Activated T-cell treated with anti-CD3 and anti-CD28 coated beads for 1 hour (primary cell): Measurements from ENCODE around the gene CUEDC1.
"Not testable (repeated sequence)": the region's sequence is repeated elsewhere in the genome, so short reads cannot be mapped to it uniquely, and the experiment has no call there.

Experiments used
- DNase-seq: peaks from one replicate; pipeline ENCODE4 v3.0.0-alpha.2; 2020; ENCODE audit warnings: low read depth

The CUEDC1 gene

GRCh38 chr17:57985675-57985974 lies 30.4 kb upstream of the CUEDC1 start:
- DNase-seq = no peak

DNA sequence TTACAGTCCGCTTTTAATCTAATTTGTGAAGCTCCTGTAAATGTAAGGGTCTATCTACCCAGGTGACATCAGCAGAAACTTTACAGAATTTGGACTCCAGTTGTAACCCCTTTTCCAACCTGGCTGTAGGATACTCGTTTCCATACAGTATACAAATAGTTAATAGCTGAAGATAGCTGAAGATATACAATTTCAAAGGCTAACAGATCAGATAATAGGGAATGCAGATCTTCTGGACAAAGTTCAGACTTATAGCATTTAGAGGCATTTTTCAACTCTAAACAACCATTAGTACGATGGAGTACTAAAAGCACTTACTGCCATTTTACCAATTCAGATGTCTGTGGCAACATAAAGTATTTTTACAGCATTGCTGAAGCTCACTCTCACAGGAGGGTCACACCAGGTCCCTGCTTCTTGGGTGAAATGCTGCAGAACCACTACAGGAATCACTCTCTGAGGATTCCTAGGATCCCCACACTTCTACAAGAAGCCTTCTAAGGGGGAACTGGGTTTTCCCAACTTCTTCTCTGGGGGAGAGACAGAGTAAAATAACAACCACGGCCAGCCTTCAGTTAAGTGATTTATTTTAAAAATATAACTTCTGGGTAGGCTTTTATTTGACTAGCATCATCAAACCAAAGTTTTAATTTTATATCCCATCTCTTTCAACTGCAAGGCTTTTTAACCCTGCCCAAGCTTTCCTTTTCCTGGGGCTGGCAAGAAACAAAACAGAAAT lies 29.9 kb upstream of the CUEDC1 start:
- DNase-seq = no peak

DNA sequence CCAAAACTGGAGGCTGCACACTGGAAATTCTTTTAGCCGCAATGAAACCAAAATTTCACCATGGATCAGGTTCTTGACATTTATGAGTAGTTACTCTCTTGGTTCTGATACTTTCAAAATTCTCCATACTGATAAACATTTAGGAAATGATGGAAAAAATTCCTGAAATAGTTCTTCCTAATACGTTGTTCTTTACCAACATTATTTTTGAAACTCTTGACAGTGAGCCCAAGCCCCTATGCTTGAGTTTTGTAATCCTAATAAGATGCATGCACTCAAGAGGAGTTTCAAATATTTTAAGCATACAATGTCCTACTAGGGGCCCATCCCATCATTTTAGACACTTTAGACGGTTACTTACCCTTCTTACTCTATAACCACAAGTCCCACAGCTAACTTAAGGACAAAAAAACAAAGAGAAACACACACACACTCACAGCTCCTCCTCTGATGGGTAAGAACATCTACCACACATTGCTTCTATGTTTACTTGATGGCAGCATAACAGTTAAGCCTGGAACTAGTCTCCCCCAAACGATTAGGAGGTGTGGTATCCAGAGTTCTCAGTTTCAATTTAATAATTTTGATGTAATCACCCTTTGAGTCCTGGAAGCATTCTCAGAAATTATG lies 29.2 kb upstream of the CUEDC1 start:
- DNase-seq = no peak

DNA sequence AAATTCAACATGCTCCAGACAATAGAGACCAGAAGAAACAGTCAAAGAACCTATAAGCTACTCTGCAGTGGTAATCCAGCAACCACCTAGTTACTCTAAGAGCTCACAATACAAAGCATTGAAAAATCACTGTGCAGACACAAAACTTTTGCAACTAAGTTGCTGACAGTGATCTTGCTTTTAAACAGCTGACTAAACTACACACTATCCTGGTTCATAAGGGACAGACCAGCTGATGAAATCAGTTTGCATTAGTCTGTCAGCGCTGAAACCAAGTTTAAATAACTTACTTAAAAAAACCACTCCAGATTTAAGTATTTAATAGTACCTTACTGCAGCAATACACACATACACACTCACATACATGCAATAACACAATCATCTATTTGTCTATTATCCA lies 28.2 kb upstream of the CUEDC1 start:
- DNase-seq = no peak

GRCh38 chr17:57982452-57983170 lies 27.4 kb upstream of the CUEDC1 start:
- DNase-seq = no peak

DNA sequence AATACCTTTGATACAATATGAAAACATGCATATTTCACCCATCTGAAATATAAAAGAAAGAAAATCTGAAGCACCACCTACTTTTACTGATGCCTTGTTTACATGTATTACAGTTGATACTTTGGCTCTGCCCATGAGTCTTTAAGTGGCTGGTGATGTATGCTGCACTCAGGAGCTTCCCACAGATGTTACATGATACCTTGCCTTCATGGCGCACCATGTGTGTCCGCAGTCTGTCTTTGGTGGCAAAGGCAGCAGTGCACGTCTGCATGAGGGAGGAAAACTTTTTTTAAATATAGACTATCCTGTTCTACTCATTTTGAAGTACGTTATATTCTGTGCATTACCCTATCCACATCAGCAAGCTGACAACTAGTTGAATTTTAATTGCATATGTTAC lies 25.3 kb upstream of the CUEDC1 start:
- DNase-seq = no peak

DNA sequence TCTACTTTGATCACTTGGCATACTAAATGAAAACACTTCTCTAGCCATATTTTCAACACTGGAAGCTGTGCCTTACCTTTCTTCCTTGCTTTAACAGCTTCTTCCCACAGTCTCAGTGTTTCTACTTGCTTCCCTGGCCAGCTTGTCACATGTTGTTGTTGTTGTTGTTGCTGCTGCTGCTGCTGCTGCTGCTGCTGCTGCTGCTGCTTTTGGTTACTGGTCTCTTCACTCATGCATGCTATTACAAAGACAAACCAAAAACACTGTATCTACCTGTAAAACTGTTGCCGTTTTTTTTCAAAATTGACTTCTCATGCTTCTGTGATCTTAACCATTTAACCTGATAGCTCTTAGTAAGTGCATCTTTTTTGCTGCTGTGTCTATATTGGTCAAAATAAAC lies 23.9 kb upstream of the CUEDC1 start:
- no peak for DNase-seq

DNA sequence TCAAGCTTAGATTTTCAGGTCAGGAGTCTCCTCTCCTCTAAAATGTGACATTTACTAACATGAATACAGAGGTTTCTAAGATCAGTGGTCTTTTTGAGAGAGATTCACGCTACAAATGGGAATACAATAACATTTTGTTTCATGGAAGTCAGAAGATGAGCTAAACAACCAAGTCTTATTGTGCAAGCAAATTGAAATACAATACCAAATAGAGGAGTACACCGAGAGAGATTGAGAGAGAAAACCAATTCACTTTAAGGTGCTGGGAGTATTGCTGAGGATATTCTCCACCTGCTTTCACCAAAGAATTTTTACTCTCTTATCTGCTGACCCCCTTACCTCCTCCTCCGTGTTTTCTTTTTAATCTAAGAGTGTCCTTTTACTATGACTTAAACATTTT lies 21.4 kb upstream of the CUEDC1 start:
- no peak for DNase-seq

DNA sequence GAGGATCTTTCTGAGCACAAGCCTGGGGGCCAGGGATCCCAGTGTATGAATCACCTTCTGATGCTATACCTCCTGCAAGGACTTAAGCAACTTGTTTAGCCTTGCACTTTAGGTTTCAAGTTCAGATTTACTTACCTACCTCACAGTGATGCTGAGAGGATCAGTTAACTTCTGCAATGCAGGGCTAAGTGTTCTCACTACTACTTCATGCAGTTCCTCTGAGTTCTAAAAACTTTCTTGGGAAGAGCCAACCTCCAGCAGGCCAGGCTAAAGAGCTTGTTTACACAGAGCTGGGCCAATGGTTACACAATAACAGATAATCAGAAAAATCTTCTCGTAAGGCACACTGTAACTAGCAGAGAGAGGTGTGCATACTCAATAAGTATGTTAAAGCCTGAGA lies 19.8 kb upstream of the CUEDC1 start:
- no peak for DNase-seq

GRCh38 chr17:57974053-57974824 lies 19.0 kb upstream of the CUEDC1 start:
- not testable (repeated sequence) for DNase-seq

DNA sequence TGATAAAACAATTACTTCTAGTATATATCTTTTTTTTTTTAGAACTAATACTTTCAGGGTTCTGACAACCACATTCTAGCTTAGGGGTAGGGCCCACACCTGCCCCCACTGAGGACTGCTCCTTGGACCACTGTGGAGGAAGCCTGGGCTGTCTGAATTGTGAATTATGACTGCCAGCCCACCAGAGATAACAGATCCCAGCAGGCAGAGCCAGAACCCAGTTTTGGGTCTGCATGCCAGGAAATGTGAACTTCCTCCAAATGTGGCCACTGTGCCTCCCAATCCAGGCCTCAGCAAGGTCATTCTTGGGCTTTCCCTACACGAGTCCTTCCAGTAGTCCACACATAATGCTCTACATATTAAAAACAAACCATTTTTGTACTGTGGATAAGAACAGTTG lies 16.9 kb upstream of the CUEDC1 start:
- DNase-seq = no peak

DNA sequence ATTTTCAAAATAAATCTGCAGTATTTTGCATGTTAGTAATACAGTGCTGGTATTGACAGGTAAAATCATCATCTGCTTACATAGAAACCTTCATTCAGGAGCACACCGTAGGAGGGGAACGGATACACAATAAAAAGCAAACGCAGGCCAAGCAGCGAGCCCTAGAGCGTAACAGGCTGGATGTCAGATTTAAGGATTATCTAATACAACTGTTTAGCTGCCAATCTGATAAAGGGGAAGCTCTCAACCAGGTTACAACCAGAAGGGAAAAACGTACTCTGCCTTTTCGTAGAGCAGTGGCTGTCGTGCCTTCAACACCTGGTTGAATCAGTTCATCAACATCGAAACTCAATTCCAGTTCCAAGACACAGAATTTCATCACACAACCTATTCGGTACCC lies 16.4 kb upstream of the CUEDC1 start:
- DNase-seq = no peak

GRCh38 chr17:57970710-57971109 lies 15.5 kb upstream of the CUEDC1 start:
- DNase-seq = no peak

DNA sequence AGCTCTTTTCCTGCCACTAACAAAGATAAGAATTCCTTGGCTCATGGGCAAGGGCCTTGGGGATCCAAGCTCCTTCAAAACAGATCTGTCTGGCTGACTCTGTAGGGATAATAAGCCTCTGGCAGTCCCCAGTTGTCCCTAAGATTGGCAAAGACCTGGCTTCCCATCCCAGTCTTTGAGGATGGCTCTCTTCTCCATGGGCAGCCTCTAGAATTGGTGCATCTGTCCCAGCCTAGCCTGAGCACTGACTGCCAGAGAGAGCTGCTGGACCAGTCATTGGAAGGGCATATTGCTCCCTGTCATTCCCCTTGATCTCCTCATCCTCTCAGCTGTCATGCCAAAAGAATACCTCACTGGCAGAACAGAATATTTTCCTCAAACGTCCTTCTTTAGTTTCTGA lies 13.2 kb upstream of the CUEDC1 start:
- DNase-seq = no peak

DNA sequence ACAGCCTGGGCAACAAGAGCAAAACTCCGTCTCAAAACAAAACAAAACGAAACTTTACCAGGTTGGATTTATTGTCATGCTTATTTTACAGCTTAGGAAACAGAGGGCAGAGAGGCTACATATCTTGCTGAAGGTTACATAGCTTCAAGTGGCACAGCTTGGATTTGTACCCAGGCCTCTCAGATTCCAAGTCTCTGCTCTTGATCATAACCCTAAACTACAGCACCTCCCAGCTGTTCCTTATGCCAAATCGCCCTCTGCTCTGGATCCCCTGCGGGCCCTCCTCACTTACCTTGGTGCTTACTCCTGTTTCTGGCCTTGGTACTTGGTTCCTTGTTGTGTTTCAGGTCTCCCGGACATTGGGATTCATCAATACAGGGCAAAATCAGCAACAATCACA lies 11.7 kb upstream of the CUEDC1 start:
- no peak for DNase-seq

DNA sequence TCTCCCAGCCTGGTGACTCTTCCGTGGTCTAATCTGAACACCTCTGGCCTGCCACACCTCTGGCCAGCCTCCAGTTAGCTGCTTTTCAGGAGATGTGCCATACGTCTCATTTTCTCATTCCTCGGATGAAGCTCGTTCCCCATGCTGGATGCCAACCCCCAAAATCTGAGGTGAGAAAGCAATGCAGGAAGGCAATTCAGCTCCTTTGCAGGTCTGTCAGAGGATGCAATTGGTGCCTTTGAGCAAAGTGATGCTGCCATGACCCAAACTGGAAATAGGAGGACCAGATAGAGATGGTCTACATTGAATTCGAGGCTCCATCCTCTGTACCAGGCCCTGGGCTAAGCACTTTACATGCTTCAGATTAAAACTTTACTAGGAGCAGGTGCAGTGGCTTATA lies 11.0 kb upstream of the CUEDC1 start:
- DNase-seq = no peak

- no peak for DNase-seq
Observed at GRCh38 chr17:57965521-57966160, 10.4 kb upstream of the CUEDC1 start.

DNA sequence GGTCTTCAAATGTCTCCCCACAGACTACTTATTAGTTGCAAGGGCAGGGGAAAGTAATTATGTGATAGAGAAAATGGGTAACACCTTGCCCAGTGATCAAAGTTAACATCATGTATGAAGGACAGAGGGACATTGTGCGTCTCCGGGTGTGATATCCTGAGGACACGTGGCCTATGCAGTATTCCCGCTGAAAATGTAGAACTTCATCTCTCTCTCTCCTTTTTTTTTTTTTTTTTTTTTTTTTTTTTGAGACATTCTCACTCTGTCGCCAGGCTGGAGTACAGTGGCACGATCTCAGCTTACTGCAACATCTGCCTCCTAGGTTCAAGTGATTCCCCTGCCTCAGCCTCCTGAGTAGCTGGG lies 7.9 kb upstream of the CUEDC1 start:
- no peak for DNase-seq

- no peak for DNase-seq
Observed at GRCh38 chr17:57962279-57963148, 7.3 kb upstream of the CUEDC1 start.

- DNase-seq = no peak
Observed at GRCh38 chr17:57959929-57960328, 4.7 kb upstream of the CUEDC1 start.

GRCh38 chr17:57958391-57958790 lies 3.2 kb upstream of the CUEDC1 start:
- DNase-seq = not testable (repeated sequence)
